ENCODE measurements around the gene BCAS3.

The BCAS3 gene

DNA sequence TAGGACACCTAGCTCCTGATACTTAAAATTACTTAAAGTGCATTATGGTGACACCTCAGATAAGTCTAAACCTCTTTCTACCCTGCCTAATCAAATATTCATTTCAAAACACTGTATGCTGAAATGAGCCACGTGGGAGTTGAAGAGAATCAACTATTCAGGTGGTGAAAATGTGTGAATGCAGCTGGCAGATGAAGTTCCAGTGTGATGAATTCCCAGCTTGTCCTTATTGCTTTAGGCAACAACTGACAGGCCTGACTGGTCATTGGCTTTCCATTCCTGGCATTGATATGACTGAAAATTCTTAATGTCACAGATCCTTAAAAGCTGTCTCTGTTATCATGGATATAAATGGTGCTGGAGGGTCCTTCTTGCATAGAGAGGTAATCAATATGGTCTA, 420.1 kb downstream of the BCAS3 start:
- DNase-seq: no peak
- Histone ChIP-seq H4K91ac (ENCODE audit: low read length) (no peak overlapping the region), H3K9ac (ENCODE audit: low read length) (no peak overlapping the region), H3K27ac (ENCODE audit: low read length, poor library complexity, severe bottlenecking) (no peak overlapping the region), H3K27me3 (ENCODE audit: control insufficient read depth in 1 of 2, insufficient read depth in 1 of 2, low read length in 2 of 2) (no peaks in the 10 kb centered on the region), H2BK5ac (ENCODE audit: low read depth, low read length, poor library complexity, severe bottlenecking) (no peak overlapping the region), H3K4me1 (ENCODE audit: control insufficient read depth, insufficient read depth, low read depth, low read length) (no peaks in the 10 kb centered on the region), H3K4ac (ENCODE audit: low read depth in 1 of 2, low read length in 2 of 2) (no peak overlapping the region), H3K79me1 (replicated peaks; ENCODE audit: low read length, poor library complexity, severe bottlenecking) (no peaks in the 10 kb centered on the region), H3K18ac (ENCODE audit: low read depth in 1 of 2, low read length in 2 of 2) (no peak overlapping the region), H3K9me3 (ENCODE audit: control insufficient read depth, low read length) (no peaks in the 10 kb centered on the region), H2BK15ac (ENCODE audit: low read depth, poor library complexity, severe bottlenecking) (no peak overlapping the region), H3K14ac (ENCODE audit: low read length in 2 of 2) (no peak overlapping the region), H3K23ac (ENCODE audit: low read length in 2 of 2) (no peak overlapping the region), H2BK12ac (ENCODE audit: low read length in 2 of 2) (no peak overlapping the region), H3K4me3 (ENCODE audit: insufficient read depth in 1 of 2, low read depth in 1 of 2, low read length in 2 of 2) (no peak overlapping the region), H2AK5ac (ENCODE audit: low read length, severe bottlenecking) (no peak overlapping the region), H2BK120ac (ENCODE audit: low read depth, low read length) (no peak overlapping the region), H4K8ac (ENCODE audit: low read length) (no peak overlapping the region), H3K4me2 (ENCODE audit: low read length, poor library complexity, severe bottlenecking) (no peak overlapping the region), H2AFZ (ENCODE audit: low read depth, low read length) (no peak overlapping the region), H3K36me3 (ENCODE audit: control insufficient read depth in 1 of 2, insufficient read depth in 2 of 2, low read depth in 1 of 2, low read length in 2 of 2) (no peaks in the 10 kb centered on the region)
- WGBS: 88% methylated on average over 1 of the region's 1 CpG

- no peak for DNase-seq
- Histone ChIP-seq H2AFZ (ENCODE audit: low read depth, low read length) (no peak overlapping the region), H3K4me3 (ENCODE audit: insufficient read depth in 1 of 2, low read depth in 1 of 2, low read length in 2 of 2) (no peak overlapping the region), H2BK15ac (ENCODE audit: low read depth, poor library complexity, severe bottlenecking) (no peak overlapping the region), H3K27me3 (ENCODE audit: control insufficient read depth in 1 of 2, insufficient read depth in 1 of 2, low read length in 2 of 2) (no peaks in the 10 kb centered on the region), H4K8ac (ENCODE audit: low read length) (no peak overlapping the region), H3K36me3 (ENCODE audit: control insufficient read depth in 1 of 2, insufficient read depth in 2 of 2, low read depth in 1 of 2, low read length in 2 of 2) (no peaks in the 10 kb centered on the region), H3K9me3 (ENCODE audit: control insufficient read depth, low read length) (no peaks in the 10 kb centered on the region), H3K27ac (ENCODE audit: low read length, poor library complexity, severe bottlenecking) (no peak overlapping the region), H3K4ac (ENCODE audit: low read depth in 1 of 2, low read length in 2 of 2) (no peak overlapping the region), H2AK5ac (ENCODE audit: low read length, severe bottlenecking) (no peak overlapping the region), H2BK5ac (ENCODE audit: low read depth, low read length, poor library complexity, severe bottlenecking) (no peak overlapping the region), H4K91ac (ENCODE audit: low read length) (no peak overlapping the region), H2BK12ac (ENCODE audit: low read length in 2 of 2) (no peak overlapping the region), H2BK120ac (ENCODE audit: low read depth, low read length) (no peak overlapping the region), H3K18ac (ENCODE audit: low read depth in 1 of 2, low read length in 2 of 2) (no peak overlapping the region), H3K4me1 (ENCODE audit: control insufficient read depth, insufficient read depth, low read depth, low read length) (no peaks in the 10 kb centered on the region), H3K79me1 (replicated peaks; ENCODE audit: low read length, poor library complexity, severe bottlenecking) (no peaks in the 10 kb centered on the region), H3K4me2 (ENCODE audit: low read length, poor library complexity, severe bottlenecking) (no peak overlapping the region), H3K14ac (ENCODE audit: low read length in 2 of 2) (no peak overlapping the region), H3K23ac (ENCODE audit: low read length in 2 of 2) (no peak overlapping the region), H3K9ac (ENCODE audit: low read length) (no peak overlapping the region)
- 100% methylated on average over 1 of the region's 4 CpGs for WGBS
Measured at GRCh38 chr17:61106354-61106753, 428.7 kb downstream of the BCAS3 start.

DNA sequence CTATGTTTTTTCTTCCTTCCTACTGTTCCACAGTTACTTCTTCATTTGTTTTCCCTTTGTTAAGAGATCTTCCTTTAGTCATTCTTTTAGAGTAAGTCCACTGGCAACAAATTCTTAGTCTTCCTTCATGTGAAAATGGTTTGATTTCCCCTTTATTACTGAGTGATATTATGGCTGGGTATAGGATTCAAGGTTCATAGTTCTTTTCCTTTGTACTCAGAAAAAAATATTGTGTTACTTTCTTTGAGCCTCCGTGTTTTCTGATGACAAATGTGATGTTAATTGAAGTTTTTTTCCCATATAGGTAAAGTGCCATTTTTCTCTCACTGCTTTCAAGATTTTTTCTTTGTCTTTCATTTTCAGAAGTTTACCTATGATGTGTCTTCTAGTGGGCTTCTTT, 438.9 kb downstream of the BCAS3 start:
- no peak for DNase-seq
- no peaks in the 10 kb centered on the region for H3K27me3 ChIP-seq (ENCODE audit: control insufficient read depth in 1 of 2, insufficient read depth in 1 of 2, low read length in 2 of 2)
- no peak overlapping the region for H2BK15ac ChIP-seq (ENCODE audit: low read depth, poor library complexity, severe bottlenecking)
- no peak overlapping the region for H3K4ac ChIP-seq (ENCODE audit: low read depth in 1 of 2, low read length in 2 of 2)
- H4K8ac ChIP-seq (ENCODE audit: low read length): no peak overlapping the region
- H3K4me1 ChIP-seq (ENCODE audit: control insufficient read depth, insufficient read depth, low read depth, low read length): no peaks in the 10 kb centered on the region
- no CpG with 5 or more reads among the region's 1 CpG for WGBS
- H3K4me2 ChIP-seq (ENCODE audit: low read length, poor library complexity, severe bottlenecking): no peak overlapping the region
- no peak overlapping the region for H3K9ac ChIP-seq (ENCODE audit: low read length)
- H3K36me3 ChIP-seq (ENCODE audit: control insufficient read depth in 1 of 2, insufficient read depth in 2 of 2, low read depth in 1 of 2, low read length in 2 of 2): no peaks in the 10 kb centered on the region
- H2BK12ac ChIP-seq (ENCODE audit: low read length in 2 of 2): no peak overlapping the region
- H3K18ac ChIP-seq (ENCODE audit: low read depth in 1 of 2, low read length in 2 of 2): no peak overlapping the region
- H2BK120ac ChIP-seq (ENCODE audit: low read depth, low read length): no peak overlapping the region
- H2AK5ac ChIP-seq (ENCODE audit: low read length, severe bottlenecking): no peak overlapping the region
- H3K23ac ChIP-seq (ENCODE audit: low read length in 2 of 2): no peak overlapping the region
- H3K4me3 ChIP-seq (ENCODE audit: insufficient read depth in 1 of 2, low read depth in 1 of 2, low read length in 2 of 2): no peak overlapping the region
- no peak overlapping the region for H3K27ac ChIP-seq (ENCODE audit: low read length, poor library complexity, severe bottlenecking)
- H4K91ac ChIP-seq (ENCODE audit: low read length): no peak overlapping the region
- H3K79me1 ChIP-seq (replicated peaks; ENCODE audit: low read length, poor library complexity, severe bottlenecking): no peaks in the 10 kb centered on the region
- H2BK5ac ChIP-seq (ENCODE audit: low read depth, low read length, poor library complexity, severe bottlenecking): no peak overlapping the region
- H3K9me3 ChIP-seq (ENCODE audit: control insufficient read depth, low read length): peaks cover 5% of the 10 kb centered on the region
- H2AFZ ChIP-seq (ENCODE audit: low read depth, low read length): no peak overlapping the region
- no peak overlapping the region for H3K14ac ChIP-seq (ENCODE audit: low read length in 2 of 2)

GRCh38 chr17:61117983-61118382, 440.3 kb downstream of the BCAS3 start:
- Histone ChIP-seq H2AK5ac (ENCODE audit: low read length, severe bottlenecking) (no peak overlapping the region), H2BK12ac (ENCODE audit: low read length in 2 of 2) (no peak overlapping the region), H3K9ac (ENCODE audit: low read length) (no peak overlapping the region), H3K79me1 (replicated peaks; ENCODE audit: low read length, poor library complexity, severe bottlenecking) (no peaks in the 10 kb centered on the region), H3K4ac (ENCODE audit: low read depth in 1 of 2, low read length in 2 of 2) (no peak overlapping the region), H2BK120ac (ENCODE audit: low read depth, low read length) (no peak overlapping the region), H3K4me3 (ENCODE audit: insufficient read depth in 1 of 2, low read depth in 1 of 2, low read length in 2 of 2) (no peak overlapping the region), H2AFZ (ENCODE audit: low read depth, low read length) (no peak overlapping the region), H3K18ac (ENCODE audit: low read depth in 1 of 2, low read length in 2 of 2) (no peak overlapping the region), H3K27me3 (ENCODE audit: control insufficient read depth in 1 of 2, insufficient read depth in 1 of 2, low read length in 2 of 2) (no peaks in the 10 kb centered on the region), H3K23ac (ENCODE audit: low read length in 2 of 2) (no peak overlapping the region), H4K91ac (ENCODE audit: low read length) (no peak overlapping the region), H3K9me3 (ENCODE audit: control insufficient read depth, low read length) (peaks cover 5% of the 10 kb centered on the region), H3K27ac (ENCODE audit: low read length, poor library complexity, severe bottlenecking) (no peak overlapping the region), H3K36me3 (ENCODE audit: control insufficient read depth in 1 of 2, insufficient read depth in 2 of 2, low read depth in 1 of 2, low read length in 2 of 2) (no peaks in the 10 kb centered on the region), H3K14ac (ENCODE audit: low read length in 2 of 2) (no peak overlapping the region), H2BK5ac (ENCODE audit: low read depth, low read length, poor library complexity, severe bottlenecking) (no peak overlapping the region), H2BK15ac (ENCODE audit: low read depth, poor library complexity, severe bottlenecking) (no peak overlapping the region), H3K4me1 (ENCODE audit: control insufficient read depth, insufficient read depth, low read depth, low read length) (no peaks in the 10 kb centered on the region), H3K4me2 (ENCODE audit: low read length, poor library complexity, severe bottlenecking) (no peak overlapping the region), H4K8ac (ENCODE audit: low read length) (no peak overlapping the region)
- DNase-seq: no peak
- WGBS: 100% methylated on average over 1 of the region's 4 CpGs

Measured in mesenchymal stem cell (in vitro differentiated cells and primary cell).